Stimulated activated naive CD8-positive, alpha-beta T cell treated with anti-CD3 and anti-CD28 coated beads, Interleukin-15, Interleukin-2, amounts not matched to agents 100 U/mL and 50 U/mL, for 24 hours (primary cell): Measurements from ENCODE around the gene UXT.

ENCODE experiments used
- ATAC-seq: fragments of 150-1000 bp; cut with Tn5 transposase; one replicate; pipeline ENCODE4 v1.10.0; 2021
- DNase-seq: peaks from one replicate; pipeline ENCODE4 v3.0.0; 2021

The UXT gene

DNA sequence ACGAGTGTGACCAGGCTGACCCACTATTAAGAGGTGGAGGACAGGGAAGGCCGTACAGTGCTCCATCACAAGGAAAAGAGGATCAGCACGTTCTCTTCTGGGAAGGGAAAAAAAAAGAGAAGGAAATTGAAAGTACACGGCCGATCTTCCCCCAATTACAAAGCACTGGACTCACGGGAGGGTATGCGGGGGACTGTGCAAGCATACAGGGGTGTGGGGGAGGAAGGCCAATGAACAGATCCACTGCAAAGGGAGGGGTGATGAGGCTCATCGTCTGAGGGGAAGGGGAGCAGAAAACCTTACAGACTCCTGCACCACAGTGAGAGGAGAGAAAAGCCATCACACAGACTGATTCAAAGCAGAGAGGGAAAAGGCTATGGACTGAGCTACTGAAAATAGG, 9.7 kb downstream of the UXT start:
- DNase-seq (no peak), ATAC-seq (no peak)

DNA sequence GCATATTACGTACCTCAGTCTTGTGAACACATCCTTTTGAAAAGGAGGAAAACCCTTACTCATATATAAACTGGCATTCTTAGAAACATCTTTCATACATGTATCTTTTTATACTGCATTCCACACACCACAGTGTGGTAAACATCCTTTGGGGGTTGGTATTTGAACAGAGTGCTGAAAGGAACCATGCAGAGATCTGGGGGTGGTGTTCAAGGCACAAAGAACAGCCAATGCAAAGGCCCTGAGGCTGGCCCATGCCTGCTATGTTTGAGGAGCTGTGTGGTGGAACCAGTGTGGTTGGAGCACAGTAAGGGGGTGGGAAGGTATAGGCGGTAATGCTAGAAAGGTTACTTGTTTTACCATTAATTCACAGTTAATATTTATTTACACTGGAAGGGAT, 10.6 kb downstream of the UXT start:
- ATAC-seq = no peak
- DNase-seq = no peak

DNA sequence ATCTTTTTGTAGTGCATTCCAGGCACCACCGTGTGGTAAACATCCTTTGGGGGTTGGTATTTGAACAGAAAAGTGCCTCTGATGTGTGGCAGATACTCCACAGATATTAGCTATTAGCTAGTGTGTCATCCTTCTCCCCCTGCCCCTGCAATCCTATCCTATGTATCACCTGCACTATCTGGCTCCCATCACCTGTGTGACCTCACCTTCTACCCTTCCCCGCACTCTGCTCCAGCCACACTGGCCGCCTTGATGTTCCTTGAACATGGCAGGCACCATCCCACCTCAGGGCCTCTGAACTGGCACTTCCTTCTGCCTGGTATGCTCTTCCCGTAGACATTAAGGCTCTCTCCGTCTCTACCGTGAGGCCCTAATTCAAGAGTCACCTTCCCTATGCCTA, 12.3 kb downstream of the UXT start:
- DNase-seq (no peak), ATAC-seq (no peak)

DNA sequence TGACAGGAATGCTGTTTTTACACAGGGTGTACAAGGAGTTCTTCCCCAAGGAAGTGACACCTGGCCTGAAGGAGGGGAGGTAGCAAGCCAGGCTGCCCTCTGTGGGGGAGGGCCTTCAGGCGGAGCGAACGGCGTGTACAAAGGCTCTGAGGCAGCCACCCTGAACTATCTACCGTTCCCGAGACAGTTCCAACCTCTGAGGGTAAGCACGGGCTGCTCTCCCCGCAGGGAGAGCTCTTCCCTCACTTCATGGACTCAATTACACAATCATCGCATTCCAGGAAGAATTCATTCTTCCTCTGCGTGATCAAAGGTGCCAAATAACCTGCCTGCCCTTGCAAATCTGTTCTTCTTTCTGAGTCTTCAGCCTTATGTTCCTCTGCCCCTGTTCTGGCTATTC, 13.4 kb downstream of the UXT start:
- ATAC-seq = no peak

DNA sequence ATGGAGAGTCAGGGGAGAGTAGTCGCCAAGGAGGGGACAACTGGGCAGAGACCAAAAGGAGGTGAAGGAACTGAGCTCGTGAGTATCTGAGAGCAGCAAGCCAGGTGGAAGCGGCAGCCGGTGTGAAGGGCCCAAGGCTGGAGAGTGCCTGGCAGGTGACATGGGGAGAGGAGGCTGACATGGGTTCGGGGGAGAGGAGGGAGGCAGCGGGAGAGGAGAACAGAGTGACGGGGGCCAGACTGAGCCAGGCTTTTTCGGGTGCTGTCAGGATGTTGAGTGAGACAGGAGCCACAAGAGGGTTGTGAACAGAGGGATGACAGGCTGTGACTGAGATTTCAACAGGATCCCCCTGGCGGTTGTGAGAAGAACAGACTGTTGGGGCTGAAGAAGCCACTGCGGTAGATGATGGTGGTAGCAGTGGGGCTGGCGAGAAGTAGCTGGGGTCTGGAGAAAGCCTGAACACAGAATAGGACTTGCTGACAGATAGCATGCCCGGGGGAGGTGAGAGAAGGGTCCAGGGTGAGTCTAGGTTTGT, 14.4 kb downstream of the UXT start:
- no peak for ATAC-seq
- DNase-seq = no peak

More for the DNA sequence above, 13.4 kb downstream of the UXT start:
- no peak for DNase-seq

DNA sequence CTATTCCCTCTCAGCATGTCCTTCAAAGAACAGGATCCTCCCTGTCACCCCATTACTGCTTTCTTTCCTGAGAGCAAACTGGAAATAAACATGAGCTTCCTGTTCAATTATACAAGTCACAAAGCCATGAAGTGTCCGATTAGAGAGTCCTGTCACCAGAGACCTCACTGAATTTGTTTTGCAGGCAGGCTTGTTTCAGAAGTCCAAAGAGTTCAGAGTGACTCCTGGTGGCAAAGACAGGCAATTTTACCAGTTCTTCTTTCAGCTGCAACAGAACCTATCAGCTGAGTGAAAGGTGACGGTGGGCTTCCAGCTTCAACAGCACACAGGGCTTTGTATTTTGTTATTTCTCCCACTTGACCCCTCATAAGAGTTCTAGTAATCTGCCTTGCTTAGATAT, 15.1 kb downstream of the UXT start:
- no peak for ATAC-seq
- no peak for DNase-seq

DNA sequence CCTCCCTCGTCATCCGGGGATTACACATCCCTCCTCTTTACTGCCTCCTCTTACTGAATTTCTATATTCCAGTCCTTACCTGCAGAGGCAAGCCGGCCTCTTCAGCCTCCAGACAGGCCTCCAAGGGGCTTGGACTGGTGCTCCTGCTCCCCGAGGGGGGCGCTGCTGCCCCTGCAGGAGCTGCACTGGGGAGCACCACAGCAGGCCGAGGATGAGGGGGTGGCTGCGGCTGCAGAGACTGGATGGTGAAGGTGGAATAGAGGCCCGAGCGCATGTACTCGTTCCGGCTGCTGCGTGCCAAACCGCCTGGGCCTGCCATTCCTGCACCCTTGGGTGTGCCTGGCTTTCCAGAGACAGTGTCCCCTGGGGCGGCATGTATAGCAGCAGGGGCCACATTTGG, 20.2 kb downstream of the UXT start:
- no peak for ATAC-seq
- DNase-seq = no peak

DNA sequence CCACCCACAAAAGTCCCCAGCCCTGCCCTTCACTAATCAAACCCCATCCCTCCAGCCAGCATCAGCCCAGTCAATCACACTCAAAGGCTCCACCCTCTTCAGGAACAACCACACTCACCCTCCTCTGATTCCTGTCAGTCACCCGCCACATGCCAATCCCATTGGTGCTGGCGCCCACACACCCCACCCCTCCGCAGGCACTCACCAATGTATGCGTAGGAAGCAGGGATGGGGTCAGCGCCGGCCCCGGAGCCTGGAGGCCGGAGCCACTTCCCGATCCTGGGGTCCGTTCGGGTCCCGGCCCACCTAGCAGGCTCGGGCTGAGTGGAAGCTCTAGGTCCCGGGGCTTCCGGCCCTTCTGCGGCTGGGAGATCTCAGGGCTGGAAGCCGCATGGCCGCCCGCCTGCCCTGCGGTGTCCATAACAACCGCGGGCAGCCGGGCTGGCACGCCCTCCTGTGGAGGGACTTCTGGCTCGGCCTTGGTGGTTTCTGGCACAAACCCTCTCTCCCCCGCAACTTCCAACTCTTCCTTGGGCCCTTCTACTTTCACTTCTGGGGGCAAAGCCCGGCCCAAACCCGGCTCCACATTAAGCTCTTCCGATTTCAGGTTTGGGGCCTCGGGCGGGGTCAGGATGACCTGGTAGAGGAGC, 21.3 kb downstream of the UXT start:
- peak; percentile 62 for ATAC-seq
- peak; percentile 37 for DNase-seq

DNA sequence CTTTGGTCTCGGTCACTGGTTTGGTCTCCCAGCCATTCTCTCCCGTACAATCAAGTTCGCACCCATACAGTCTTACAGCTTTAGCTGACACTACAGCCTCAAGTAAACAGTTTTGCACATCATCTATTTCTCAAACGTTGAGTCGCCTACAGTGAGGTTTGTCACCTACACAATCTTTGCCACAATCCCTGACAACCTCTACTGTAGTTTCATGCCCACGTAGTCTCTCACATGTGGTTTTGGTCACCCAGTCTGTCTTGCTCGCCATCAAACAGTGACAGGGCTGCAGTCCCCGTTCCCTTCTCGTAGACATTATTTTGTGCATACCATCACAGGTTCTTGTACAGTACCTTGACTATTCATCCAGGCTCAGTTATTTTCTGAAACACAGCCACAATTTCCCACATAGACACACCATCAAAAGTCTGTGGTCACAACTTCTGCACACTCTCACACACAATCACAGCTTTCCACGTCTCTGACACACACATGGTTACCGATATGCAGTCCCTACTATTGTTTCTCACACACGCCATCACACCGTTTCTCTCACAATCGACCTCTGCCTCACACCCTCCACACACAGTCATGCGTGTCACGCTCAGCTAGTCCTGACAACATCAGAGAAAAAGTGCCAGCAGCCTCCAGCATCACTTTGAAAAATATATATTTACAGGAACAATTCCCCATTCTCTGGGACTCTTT, 24.0 kb downstream of the UXT start:
- peak; percentile 80 for ATAC-seq
- DNase-seq = peak; percentile 33

DNA sequence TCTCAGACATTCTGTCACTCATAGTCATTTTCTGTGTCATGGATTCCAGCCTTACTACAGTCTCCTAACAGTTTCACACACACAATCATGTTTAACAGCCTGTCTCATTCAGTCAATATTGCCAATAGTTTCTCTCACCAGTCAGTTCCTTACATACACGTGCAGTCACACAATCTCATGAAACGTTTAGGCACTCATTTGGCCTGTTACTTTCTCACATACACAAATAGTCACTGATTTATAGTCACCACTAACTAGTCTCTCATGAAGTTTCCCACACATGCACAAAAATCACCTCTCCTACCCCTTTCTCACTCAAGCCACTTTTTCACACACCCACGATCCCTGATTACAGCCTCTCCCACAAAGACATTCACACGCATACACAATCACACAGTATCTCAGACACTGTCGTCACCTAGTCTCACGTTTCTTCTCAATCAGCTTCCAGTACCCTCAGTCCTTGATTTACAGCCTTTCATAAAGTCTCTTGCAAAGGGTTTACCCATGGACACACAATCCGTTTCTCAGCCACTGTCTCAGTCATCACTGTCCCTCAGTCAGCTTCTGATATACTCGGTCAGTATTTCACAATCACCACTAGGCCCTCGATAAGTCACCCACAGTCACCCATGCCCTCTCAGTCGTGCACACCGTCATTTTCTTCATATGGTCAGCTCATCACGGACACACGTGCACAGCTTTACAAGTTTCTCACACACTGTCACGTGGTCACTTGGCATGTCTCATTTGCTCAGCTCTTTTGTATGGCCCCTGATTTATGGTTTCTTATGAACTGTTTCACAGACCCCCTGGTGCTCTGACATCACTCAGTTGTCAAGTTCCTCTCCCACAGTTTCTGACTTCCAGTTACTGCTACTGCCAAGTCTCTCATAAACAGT, 25.0 kb downstream of the UXT start:
- ATAC-seq (no peak), DNase-seq (no peak)

DNA sequence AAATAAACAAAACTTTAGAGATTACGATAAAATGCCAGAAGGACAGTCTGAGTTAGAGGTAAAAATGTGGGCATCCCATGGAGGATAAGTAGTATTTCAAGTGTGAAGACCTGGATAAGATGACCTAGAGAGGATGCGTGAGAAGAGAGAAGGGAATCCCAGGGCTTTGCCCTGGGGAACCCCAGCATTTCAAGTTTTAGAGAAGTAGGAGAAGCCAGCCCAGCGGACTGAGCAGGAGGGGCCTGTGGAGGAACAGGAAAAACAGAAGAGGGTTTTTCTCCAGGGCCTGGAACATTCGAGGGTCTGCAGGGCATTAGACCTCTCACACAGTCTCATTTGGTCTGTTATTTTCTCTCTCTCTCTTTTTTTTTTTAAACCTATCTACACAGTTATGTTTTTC, 26.3 kb downstream of the UXT start:
- ATAC-seq (no peak), DNase-seq (no peak)

DNA sequence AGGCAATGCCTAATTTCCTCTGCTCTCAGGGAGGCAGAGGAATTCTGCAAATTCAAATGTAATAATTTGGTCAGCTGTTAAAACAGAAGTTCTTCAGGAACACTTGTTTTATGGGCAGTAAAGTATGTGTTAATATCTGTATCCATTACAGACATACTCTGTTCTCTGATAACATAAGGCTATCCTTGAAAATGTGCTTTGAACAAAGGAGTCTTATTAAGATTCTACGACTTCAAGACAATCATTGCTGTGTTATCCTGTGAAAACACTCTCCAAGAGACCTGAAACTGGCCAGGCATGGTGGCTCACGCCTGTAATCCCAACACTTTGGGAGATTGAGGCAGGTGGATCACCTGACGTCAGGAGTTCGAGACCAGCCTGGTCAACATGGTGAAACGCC, 27.3 kb downstream of the UXT start:
- ATAC-seq (no peak), DNase-seq (no peak)

DNA sequence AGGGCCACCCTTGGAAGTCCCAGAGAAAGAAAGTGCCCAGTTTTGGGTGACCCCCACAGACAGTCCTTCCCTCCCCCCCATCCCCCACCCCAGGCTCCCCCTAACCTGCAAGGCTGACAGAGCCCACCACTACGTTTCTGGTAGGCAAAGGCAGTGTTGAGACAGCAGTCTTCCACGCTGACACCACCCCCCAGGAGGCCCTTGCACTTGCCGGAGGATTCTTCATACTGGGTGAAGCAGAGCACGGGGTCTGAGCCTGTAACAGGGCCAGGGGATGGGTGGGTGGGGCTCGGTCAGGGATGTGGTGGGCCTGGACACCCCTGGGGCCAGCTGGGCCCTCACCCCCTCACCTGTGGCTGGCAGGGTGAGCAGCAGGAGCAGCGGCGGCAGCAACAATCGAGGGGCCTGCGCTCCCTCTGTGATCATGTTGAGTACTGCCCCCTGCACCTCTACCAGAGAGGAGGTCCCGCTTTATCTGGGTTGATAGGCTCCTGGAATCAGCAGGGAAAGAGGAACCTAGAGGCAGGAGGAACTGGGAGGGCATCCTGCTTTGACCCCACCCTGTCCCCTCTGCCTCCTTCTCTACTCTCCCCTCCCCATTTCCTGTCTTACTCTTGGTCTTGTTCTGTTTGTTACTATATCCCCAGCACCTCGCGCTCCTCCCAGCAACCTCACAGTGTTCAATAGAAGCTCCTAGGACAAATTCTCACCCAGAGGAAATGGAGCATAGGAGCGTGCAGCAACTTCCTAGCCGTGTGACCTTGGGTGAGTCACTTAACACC, 29.4 kb downstream of the UXT start, which contains the start of gene CFP:
Gene CFP (minus strand): TSS at position 512 of the 782 bp plus-strand sequence. CDS start 86 bp downstream, at position 426.
- ATAC-seq (peak; percentile 21), DNase-seq (no peak)

DNA sequence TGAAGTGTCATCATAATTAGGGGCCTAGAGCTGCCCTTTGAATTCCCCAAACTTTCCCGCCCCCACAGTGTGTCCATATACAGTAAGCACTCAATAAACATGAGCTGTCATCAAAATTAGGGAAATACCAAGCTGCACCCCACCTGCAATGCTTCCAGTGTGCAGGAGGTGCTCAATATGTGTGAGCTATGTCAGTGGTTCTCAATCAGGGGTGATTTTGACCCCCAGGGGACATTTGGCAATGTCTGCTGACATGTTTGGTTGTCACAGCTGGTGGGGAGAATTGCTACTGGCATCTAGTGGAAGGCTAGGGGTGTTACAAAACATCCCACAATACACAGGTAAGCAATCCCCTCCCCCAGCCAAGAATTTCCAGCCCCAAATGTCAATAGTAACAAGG, 30.0 kb downstream of the UXT start:
- ATAC-seq = no peak

DNA sequence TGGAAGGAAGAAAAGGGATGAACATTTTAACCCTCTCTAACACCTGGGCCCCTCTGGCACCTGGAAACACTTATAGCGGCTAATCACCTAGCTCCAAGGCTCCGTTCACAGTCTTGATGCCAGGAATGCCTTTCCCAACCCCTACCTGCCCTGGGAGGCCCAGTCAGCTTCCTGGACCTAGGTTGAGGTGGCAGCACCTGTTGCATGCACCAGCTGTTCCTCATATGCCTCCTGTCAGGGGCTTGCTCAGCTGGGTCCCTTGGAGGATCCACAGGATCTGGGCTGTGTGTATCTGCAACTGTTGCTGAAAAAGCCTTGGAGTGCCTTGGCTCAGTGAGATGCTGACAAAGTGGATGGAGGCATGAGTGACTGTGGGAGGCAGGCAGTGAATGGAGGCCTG, 33.6 kb downstream of the UXT start:
- DNase-seq = no peak
- ATAC-seq = no peak

More for the DNA sequence above, 30.0 kb downstream of the UXT start:
- DNase-seq = peak; percentile 14

DNA sequence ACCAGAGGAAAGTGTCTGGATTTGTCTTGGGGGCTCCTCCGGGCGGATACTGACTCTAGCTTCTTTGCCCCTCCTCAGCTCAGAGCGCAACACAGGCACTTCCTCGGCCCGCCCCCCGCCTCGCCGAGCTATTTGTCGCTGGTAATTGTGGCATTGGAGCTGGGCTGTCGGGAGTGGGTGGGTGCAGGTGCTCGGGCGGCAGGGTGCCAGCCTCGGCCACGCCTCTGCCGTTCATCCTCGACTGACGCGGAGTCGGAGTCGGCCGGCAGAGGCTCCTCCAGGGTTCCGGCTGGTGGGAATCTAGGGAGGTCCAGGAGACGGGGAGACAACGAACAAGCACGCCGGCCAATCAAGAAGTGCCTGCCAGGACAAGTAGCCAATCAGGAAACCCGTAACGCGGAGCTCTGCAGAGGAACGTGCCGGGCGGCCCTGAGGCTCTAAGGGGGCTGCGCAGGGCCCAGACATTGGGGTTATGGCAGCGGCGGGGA, 35.4 kb downstream of the UXT start:
- ATAC-seq (peak; percentile 60), DNase-seq (peak; percentile 39)

DNA sequence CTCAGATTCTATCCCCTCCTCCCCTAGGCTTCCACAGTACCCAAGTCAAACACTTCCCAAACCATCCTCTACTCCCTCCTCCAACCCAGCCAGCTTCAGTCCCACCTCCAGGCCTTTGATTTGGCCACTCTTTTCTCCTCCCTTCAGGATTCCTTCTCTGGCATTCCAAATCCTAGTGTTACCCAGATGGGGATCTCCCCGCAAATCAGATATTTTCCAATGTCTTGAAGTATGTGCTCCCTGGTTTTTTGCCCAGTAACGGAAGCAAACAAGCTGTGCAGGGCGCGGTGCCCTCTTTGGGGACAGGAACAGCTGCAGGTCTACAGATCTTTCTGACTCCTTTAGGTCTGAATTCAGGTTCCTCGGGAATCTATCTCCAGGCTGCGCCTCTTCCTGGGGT, 37.1 kb downstream of the UXT start:
- no peak for ATAC-seq
- no peak for DNase-seq

DNA sequence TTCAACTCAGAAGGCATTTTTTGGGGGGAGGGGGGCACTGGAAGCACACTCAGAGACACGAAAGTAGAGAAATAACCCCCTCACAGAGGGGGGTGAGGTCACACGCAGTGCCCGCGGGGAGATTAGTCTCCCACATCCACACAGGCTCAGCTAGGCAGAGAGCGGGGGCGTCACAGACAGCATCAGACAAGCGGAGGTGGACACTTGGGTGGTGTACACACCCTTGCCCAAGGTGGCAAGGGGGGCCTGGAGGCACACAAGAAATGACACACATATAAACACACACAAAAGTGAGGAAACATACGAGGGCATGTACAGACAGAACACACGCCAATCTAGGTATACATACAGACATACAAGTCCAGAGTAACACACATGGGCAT, 38.7 kb downstream of the UXT start:
- no peak for ATAC-seq
- no peak for DNase-seq

DNA sequence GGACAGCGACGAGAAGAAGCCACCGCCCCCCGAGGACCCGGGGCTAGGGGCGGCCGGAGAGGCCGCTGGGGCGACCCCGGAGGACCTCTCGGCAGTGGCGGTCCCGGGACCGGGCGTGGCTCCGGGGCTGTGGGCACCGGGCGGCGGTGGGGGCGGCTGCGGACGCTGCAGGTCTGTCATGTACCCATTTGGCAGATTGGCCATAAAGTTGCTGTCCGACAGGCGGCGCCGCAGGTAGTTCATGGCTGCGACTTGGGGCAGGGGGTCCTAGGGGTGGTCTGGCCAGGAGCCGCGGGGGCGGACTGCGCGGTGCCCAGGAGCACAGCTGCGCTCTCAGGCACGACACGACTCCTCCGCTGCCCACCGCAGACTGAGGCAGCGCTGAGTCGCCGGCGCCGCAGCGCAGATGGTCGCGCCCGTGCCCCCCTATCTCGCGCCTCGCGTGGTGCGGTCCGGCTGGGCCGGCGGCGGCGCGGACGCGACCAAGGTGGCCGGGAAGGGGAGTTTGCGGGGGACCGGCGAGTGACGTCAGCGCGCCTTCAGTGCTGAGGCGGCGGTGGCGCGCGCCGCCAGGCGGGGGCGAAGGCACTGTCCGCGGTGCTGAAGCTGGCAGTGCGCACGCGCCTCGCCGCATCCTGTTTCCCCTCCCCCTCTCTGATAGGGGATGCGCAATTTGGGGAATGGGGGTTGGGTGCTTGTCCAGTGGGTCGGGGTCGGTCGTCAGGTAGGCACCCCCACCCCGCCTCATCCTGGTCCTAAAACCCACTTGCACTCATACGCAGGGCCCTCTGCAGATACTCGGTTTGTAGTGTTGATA, 39.3 kb downstream of the UXT start, which contains the start of gene SYN1:
Gene SYN1 (minus strand): TSS at position 372 of the 817 bp plus-strand sequence. CDS start 129 bp downstream, at position 243.
- peak; percentile 74 for ATAC-seq
- peak; percentile 82 for DNase-seq

DNA sequence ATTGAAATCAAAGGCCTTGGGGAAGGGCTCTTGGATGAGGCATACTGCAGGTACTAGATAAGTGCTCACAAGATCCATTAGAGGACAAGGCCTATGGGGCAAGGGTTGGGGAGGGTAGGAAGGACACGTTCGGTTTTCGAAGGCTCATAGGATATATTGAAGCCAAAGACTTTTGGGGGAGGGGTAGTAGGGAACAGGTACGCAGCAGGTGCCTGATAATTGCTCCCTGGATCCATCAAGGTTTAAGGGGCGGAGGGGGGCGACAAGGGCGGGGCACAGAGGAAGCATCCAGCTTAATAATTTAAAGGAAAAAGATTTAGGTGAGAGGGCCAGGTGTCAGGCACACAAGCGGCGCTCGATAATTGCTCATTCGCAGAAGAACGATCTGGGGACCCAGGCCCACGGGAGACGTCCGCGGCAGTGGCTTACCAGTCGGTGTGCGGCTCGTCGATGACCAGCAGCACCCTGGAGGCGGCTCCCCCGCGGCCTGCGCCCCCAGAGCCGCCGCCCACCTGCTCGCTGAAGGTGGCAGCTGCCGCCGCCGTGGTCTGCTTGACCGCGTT, 40.0 kb downstream of the UXT start:
- no peak for ATAC-seq

More for the DNA sequence above, 40.0 kb downstream of the UXT start:
- DNase-seq = no peak
